ENCODE measurements around the gene YKT6.
"Not testable (repeated sequence)": the region's sequence is repeated elsewhere in the genome, so short reads cannot be mapped to it uniquely, and the experiment has no call there.

Gene YKT6

DNA sequence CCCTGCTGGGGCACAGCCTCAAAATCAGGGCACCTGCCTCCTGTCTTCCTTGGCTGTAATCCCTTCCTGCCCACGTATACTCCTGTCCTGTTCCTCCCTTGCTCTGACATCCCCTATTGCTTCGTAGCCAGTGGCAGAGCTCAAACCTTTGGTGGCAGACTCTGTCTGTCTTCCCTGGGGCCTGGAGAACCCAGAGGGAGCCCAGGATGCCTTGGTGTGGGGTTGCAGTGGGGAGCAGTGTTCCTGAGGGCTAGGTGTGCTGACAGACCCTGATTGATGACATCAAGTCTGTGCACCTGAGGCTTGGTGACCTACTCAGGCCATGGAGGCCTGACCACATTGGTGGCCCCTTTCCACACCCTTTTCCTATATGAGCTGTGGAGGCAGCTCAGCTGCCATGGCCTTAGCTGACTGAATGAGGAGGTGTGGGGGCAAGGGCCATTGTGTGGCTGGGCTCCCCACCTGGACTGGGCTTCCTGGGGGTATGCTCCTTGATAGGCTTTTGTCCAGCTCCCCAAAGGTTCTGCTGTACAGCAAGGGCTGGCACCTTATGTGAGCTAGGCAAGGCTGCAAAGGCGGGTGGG lies 6.1 kb upstream of the YKT6 start:
- no peak for DNase-seq

DNA sequence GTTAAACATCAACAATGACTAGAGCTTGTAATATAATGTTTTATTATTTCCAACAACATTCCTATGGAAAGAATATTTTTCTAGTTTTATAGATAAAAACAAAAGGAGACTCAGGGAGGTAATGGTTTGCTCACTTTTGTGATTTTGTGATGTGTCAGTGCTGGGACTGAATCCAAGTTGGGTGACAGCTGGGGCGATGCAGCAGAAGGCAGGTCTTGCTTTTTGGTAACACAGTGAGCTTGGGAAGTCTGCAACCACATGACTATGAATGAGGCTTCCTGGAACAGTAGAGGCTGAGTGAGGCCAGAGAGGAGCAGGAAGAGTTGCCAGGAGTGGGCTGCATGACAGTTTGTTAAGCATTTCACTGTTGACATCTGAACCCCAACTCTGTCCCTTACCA lies 4.9 kb upstream of the YKT6 start:
- no peak for DNase-seq

GRCh38 chr7:44196450-44196872 lies 4.3 kb upstream of the YKT6 start:
- peak; percentile 18 for DNase-seq

DNA sequence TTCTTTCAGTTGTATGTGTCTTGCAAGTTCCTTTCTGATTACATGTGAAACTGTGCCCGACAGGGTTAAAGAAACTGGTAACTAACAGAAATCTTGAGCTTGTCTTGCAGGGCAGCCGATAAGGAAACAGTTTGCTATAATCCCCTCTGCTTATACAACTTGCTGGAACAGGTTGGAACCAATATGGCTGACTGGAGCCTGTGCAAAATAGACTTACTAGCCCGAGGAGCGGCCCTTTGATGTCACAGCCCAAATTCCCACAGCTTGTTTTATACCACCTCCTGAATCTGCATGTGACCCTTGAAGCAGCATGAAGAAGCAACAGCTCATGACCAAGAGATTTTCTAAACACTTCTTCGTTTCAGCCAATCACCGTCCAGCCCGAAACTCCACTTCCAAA lies 3.3 kb upstream of the YKT6 start:
- no peak for DNase-seq

DNA sequence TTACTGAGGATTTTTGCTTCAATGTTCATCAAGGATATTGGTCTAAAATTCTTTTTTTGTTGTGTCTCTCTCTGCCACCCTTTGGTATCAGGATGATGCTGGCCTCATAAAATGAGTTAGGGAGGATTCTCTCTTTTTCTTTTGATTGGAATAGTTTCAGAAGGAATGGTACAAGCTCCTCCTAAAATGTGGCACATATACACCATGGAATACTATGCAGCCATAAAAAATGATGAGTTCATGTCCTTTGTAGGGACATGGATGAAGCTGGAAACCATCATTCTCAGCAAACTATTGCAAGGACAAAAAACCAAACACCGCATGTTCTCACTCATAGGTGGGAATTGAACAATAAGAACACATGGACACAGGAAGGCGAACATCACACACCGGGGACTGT lies 615 bp upstream of the YKT6 start:
- DNase-seq = not testable (repeated sequence)

DNA sequence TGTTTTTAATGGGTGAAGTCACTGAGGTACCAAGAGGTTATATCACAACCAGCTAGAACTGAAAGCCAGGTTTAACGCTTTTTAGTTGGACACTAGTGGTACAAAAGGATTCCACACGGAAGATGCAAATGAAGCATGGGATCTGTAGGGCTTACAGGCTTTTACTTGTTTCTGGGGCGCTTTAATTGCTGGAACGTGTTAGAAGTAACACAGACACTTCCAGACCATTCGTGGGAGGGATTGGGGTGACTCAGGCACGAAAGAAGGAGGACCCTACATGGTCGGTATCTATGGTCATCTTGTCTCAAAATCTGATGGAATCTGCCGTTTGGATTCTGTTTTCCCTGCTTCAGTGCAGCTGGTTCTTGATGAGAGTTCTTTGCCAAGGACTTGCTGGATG lies 1.0 kb downstream of the YKT6 start:
- DNase-seq = no peak

DNA sequence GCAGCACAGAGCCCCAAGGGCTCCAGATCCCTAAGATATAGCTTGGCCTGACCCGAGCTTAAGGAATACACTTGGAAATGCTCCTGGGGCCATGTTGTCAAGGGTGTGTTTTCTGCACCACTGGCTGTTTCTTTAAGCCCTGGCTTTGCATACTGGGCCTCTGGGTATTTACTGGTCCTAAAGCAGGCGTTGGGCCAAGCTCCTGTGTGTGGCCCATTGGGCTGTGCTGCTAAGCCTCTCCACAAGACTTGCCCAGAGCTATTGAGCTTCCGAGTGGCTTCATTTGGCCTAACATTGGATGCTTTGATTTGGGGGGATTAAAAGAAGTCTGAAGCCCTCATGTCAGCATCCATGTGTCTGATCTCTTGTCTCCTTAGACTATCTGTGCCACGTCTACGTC lies 5.2 kb downstream of the YKT6 start:
- DNase-seq = no peak

- no peak for DNase-seq
Observed at GRCh38 chr7:44208085-44208484, 7.3 kb downstream of the YKT6 start.

DNA sequence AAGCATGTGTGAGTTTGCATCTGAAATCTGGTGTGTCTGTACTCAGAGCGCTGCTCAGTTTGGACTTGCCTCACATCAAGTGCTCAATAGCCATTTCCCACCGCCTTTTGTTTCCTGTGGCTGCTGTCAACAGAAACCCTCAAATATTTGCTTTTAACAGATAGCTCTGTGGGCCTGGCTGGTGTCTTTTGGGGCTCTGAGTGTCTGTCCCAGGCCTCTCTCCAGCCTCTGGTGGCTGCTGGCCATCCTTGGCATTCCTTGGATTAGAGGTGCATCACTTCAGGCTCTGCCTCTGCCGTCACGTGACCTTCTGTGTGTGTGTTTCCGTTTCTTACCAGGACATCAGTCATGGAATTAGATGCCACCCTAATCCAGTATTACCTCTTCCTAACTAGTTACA lies 9.3 kb downstream of the YKT6 start:
- DNase-seq = no peak

GRCh38 chr7:44211126-44211675 lies 10.4 kb downstream of the YKT6 start:
- DNase-seq = no peak

DNA sequence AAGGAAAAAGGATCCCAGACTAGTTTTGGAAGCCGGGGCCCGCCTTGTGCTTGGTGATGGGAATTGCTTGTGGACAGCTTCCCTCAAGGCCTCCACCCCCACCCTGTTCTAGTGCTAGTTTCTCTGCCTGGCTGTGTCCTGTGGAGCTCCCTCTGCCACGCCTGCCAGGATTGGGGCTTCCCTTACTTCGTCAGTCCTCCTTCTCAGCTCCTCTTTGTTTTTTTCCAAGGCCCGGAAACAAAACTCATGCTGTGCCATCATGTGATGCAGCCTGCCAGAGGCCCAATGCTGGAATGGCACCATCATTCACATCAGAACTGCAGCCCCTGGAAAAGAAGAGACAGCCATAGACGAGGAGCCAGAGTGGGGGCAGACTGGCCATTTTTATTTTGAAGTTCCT lies 11.2 kb downstream of the YKT6 start:
- DNase-seq = no peak

GRCh38 chr7:44212581-44213184 lies 11.9 kb downstream of the YKT6 start:
- peak; percentile 3 for DNase-seq

DNA sequence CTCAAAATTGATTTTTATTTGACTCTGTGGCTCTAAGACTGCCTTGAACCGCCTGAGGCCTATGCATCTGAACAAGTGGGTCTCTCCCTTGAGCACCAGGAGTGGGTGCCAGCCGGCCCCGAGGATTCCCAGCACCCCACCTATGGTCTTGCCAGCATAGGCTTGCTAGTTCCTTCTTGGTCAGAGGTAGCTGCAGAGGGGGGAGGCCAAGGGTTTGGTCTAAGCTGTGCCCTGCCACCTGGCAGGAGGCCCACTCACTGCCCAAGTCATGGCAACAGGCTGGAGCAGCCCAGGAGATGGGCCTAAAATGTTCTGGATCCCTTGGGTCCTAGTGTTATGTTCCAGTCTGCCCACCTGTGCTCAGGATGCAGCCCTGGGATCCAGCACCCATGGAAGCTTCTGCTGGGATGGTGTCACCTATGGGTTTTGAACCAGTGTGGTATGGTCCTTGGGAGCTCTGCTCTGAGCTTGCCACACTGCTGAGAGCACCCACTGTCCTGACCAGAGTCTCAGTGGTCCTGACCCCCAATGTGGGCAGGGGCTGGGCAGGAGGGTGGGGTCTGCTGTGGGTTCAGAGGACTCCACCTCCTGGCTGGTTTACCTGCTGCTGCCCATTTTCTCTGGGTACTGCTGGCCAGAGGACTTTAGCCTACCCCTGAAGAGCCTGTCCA lies 12.6 kb downstream of the YKT6 start:
- DNase-seq = no peak

GRCh38 chr7:44213877-44214388 lies 13.2 kb downstream of the YKT6 start:
- DNase-seq = no peak

GRCh38 chr7:44215531-44215930 lies 14.8 kb downstream of the YKT6 start:
- peak; percentile 29 for DNase-seq

GRCh38 chr7:44216019-44216418 lies 15.2 kb downstream of the YKT6 start:
- DNase-seq = peak; percentile 66

DNA sequence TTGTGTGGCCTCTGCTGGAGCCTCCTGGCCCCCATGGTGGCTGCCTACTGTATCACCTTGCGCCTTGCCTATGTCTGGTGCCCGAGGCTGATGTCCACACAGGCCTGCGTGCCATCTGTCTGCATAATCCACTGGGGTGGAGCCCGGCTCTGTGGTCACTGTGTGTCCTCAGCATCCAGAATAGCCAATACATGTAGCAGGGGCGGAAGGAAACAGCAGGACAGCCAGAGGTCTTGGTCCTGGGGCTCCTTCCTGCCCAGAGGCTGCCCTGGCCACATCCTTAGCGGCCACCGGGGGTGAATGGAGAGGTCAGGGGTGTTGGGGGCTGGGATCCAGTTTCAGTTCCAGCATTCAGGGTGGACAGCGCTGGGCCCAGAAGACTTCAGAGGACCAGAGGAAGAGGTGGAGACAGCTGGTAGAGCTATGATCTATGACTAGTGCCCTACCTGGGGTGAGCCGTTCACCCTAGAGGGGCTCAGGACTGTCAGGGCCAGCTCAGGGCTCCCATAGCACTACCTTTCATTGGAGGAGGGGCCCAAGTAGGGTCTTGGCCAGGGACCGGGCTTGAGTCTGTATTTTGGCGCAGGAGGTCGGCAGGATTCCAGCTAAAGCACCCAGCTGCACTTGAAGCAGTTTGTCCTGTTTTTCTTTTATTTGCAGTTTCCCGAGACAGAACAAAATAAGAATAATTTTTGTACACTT lies 15.9 kb downstream of the YKT6 start:
- DNase-seq = no peak

DNA sequence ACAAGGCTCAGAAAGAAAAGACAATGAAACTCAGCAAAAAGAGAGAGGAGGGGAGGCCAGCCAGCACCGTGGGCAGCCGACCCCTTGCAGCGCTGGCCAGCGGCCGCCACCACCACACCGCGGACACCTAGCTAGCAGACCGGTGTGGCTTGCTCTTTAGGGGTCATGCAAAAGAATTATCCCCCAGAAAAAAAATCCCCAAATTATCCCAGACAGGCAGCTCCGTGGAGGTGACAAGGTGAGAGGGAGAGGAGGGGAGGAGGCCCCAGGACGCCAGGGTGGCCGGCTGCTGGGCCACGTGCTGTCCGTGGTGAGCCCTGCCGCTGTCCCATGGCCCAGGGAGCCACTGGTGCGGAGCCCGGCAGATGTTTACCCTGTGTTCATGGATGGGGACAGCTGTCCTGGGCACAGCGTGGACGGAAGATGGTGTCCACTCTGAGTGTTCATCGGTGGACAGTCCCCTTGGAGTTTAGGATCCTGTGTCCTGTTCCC lies 16.5 kb downstream of the YKT6 start:
- no peak for DNase-seq

GRCh38 chr7:44217852-44218402 lies 17.1 kb downstream of the YKT6 start:
- no peak for DNase-seq

DNA sequence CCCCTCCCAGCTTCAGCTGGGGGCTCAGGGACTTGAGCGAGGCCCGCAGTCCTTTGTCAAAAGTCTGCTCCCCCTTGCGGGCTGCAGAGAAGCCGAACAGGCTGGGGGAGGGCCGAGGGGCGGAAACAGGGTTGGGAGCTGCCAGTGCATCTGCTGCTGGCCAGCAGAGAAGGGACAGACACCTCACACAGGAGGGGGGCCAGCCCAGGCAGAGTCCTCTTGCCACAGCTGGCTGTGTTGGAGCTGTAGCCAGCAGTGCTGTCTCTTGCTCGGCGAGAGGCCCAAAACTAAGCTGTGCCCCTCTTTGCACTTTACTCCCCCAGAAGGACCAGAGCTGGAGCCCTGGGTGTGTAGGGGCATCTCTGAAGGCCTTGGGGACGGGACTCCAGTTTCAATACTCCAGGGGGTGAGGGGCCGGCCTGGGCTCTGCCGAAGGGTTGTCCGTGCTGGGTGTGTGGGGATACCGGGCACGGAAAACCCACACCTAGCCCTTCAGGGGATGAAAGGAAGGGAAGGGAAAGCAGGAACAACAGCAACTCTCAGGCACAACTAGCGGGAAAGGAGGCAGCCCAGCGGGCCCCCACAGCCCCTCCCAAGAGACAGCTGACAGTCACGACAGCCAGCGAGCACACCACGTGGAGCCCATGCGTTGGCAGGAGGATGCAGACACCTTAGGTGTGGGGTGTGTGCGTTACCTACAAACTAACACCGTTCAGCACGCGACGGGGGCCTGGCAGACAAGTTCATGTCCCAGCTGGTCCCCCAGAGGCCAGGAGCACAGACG lies 17.8 kb downstream of the YKT6 start:
- no peak for DNase-seq

DNA sequence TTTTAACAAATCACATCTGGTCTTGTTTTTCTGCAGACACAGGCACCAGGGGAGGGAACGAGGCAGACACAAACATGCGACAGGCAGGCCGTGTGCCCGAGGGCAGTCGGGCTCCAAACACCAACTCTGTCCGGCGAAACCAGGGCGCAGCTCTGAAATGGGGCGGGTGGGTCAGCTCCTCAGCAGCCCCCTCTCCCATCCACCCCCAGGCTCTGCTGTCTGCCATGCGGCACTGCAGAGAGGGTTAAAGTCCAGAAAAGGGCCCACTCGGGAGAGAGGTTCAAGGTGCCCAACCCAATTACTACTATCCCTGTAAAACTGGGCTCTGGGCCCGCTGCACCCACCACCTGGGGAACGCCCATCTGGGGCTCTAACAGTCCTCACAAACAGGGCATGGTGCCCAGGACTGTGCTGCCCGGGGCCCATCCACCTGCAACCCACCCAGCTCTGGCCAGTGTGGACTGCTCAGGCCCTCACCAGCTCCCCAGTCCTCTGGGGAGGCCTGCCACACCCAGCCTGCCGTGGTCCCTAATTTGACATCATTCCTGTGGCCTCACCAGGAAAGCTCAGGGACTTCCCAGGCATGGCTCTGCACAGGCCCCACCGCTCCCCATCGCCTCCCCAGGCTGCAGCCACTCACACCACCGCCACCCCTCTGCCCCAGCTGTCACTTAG lies 18.7 kb downstream of the YKT6 start:
- DNase-seq = no peak

- DNase-seq = no peak
Observed at GRCh38 chr7:44220046-44220357, 19.2 kb downstream of the YKT6 start.

Data from NCI-H1105 treated with DMSO at 0.1 percent for 48 hours (cell line).